Measurements from ENCODE around the gene ELF4. TPM values are rescaled to one million over a fixed set of nuclear protein-coding genes. Genes with fewer than 3 reads are reported as not detected.

The ELF4 gene
- total and polyA plus RNA-seq, 2 donors from 2014 or later: 2.6 to 18.0 TPM

DNA sequence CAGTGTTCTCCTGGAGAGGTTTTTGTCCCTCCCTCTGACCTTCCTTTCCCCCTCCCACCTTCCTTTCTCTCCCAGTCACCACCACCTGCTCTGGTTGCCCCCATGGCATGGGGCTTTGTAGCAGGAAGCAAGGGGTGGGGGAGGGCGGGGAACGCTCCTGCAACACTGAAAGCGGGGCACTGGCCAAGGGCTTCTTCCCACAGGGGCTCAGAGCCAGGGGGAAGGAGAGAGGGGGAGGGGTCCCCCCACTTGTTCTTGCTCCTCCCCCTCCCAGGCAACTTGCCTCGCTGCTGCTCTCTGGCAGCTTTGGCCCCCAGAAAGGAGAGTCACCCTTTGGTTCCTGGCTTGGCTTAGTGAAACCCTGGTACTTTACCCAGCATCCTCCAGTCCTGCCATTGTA lies 79.5 kb downstream of the ELF4 start:
- peaks cover 0 to 34% (median 7%) of the 10 kb centered on the region in 3 donors for H3K36me3 ChIP-seq (ENCODE audit: control insufficient read depth in 2 of 3, insufficient read depth in 3 of 3, low read length in 3 of 3)
- H3K9me3 ChIP-seq (ENCODE audit: control insufficient read depth in 2 of 3, insufficient read depth in 1 of 3, low read length in 3 of 3): no peaks in the 10 kb centered on the region
- H3K9ac ChIP-seq (ENCODE audit: low read length in 3 of 3): no peak overlapping the region
- DNase-seq: no peak
- no peaks in the 10 kb centered on the region for H3K27me3 ChIP-seq (ENCODE audit: control insufficient read depth, insufficient read depth, low read length)
- H3K4me3 ChIP-seq (ENCODE audit: low read length in 3 of 3): no peak overlapping the region
- H3K4me1 ChIP-seq (ENCODE audit: control insufficient read depth in 2 of 3, insufficient read depth in 2 of 3, low read depth in 1 of 3, low read length in 3 of 3): no peaks in the 10 kb centered on the region
- no peak for FAIRE-seq
- TF ChIP-seq, protein P1, sequence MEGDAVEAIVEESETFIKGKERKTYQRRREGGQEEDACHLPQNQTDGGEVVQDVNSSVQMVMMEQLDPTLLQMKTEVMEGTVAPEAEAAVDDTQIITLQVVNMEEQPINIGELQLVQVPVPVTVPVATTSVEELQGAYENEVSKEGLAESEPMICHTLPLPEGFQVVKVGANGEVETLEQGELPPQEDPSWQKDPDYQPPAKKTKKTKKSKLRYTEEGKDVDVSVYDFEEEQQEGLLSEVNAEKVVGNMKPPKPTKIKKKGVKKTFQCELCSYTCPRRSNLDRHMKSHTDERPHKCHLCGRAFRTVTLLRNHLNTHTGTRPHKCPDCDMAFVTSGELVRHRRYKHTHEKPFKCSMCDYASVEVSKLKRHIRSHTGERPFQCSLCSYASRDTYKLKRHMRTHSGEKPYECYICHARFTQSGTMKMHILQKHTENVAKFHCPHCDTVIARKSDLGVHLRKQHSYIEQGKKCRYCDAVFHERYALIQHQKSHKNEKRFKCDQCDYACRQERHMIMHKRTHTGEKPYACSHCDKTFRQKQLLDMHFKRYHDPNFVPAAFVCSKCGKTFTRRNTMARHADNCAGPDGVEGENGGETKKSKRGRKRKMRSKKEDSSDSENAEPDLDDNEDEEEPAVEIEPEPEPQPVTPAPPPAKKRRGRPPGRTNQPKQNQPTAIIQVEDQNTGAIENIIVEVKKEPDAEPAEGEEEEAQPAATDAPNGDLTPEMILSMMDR (IDR thresholded peaks at IDR 0.05; ENCODE audit: borderline replicate concordance, extremely low read depth, insufficient read depth): no peak
- intact Hi-C loops (cut with DNase I): no loop called here
- H3K27ac ChIP-seq (ENCODE audit: low read depth in 2 of 2, low read length in 2 of 2): no peak overlapping the region

DNA sequence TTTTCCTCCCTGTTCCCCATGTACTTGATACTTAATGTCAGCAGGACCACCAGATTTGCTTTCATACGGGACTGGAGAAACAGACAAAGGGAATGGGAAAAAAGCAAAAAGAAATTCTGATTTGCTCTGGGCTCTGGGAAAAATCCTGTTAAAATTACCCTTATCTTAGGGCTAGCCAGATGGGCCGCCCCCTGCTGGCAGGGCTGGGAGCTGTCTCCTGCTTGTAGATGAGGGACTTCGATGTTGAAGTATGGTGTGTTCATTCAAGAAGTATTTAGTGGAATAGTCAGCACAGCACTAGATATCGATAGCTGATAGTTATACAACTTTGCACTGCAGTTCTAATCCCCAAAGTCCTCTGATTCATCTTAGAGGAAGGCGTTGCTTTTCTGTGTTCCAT lies 82.1 kb downstream of the ELF4 start:
- no peaks in the 10 kb centered on the region for H3K9me3 ChIP-seq (ENCODE audit: control insufficient read depth in 2 of 3, insufficient read depth in 1 of 3, low read length in 3 of 3)
- H3K36me3 ChIP-seq (ENCODE audit: control insufficient read depth in 2 of 3, insufficient read depth in 3 of 3, low read length in 3 of 3): peaks cover 0 to 26% (median 12%) of the 10 kb centered on the region in 3 donors
- no peak overlapping the region for H3K4me3 ChIP-seq (ENCODE audit: low read length in 3 of 3)
- TF ChIP-seq, protein P1 (IDR thresholded peaks at IDR 0.05; ENCODE audit: borderline replicate concordance, extremely low read depth, insufficient read depth): peak; percentile 43
- H3K9ac ChIP-seq (ENCODE audit: low read length in 3 of 3): no peak overlapping the region
- no peaks in the 10 kb centered on the region for H3K4me1 ChIP-seq (ENCODE audit: control insufficient read depth in 2 of 3, insufficient read depth in 2 of 3, low read depth in 1 of 3, low read length in 3 of 3)
- peak in 1 of 5 donors; percentile 7 for DNase-seq
- no peak overlapping the region for H3K27ac ChIP-seq (ENCODE audit: low read depth in 2 of 2, low read length in 2 of 2)
- no peak for FAIRE-seq
- H3K27me3 ChIP-seq (ENCODE audit: control insufficient read depth, insufficient read depth, low read length): no peaks in the 10 kb centered on the region
- intact Hi-C loops (cut with DNase I): no loop called here

DNA sequence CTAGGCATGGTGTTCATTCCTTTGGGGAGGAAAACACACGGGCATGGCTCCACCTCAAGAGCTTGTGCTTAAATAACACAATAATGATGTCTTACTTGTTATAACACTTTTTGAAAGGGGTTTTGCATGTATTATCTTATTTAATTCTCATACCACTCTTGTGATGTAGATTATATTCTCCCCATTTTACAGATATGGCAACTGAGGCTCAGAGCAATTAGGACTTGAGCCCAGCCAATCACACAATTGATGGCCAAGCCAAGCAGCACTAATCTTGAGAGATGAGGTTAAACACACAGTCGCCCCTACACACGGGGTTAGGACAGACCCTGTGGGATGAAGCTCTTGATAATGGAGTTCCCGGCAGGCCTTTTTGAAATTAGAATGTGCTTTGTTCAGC lies 82.7 kb downstream of the ELF4 start:
- DNase-seq (no peak), FAIRE-seq (no peak)
- H3K9ac ChIP-seq (ENCODE audit: low read length in 3 of 3): no peak overlapping the region
- no peak overlapping the region for H3K4me3 ChIP-seq (ENCODE audit: low read length in 3 of 3)
- intact Hi-C loops (cut with DNase I): no loop called here
- no peaks in the 10 kb centered on the region for H3K27me3 ChIP-seq (ENCODE audit: control insufficient read depth, insufficient read depth, low read length)
- no peak overlapping the region for H3K27ac ChIP-seq (ENCODE audit: low read depth in 2 of 2, low read length in 2 of 2)
- H3K4me1 ChIP-seq (ENCODE audit: control insufficient read depth in 2 of 3, insufficient read depth in 2 of 3, low read depth in 1 of 3, low read length in 3 of 3): no peaks in the 10 kb centered on the region
- TF ChIP-seq, protein P1 (IDR thresholded peaks at IDR 0.05; ENCODE audit: borderline replicate concordance, extremely low read depth, insufficient read depth): no peak
- H3K36me3 ChIP-seq (ENCODE audit: control insufficient read depth in 2 of 3, insufficient read depth in 3 of 3, low read length in 3 of 3): peaks cover 0 to 29% (median 12%) of the 10 kb centered on the region in 3 donors
- no peaks in the 10 kb centered on the region for H3K9me3 ChIP-seq (ENCODE audit: control insufficient read depth in 2 of 3, insufficient read depth in 1 of 3, low read length in 3 of 3)

DNA sequence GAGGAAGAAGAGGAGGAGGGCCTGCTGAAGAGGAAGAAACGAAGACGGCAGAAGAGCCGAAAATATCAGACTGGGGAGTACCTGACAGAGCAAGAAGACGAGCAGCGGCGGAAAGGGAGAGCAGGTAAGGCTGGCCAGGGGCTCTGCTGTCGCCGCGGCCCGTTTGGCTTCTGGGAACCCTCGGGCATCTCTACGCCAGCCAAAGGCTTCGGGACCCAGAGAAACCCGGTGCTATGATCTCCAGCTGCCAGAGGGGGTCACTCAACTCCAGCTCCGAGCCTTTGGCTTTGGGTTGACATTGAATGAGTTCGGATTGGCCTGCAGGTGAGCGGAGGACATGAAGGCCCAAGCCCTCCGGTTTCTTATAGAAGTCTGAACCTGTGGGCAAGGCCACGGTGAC lies 85.0 kb downstream of the ELF4 start:
- H3K4me3 ChIP-seq (ENCODE audit: low read length in 3 of 3): no peak overlapping the region
- H3K9ac ChIP-seq (ENCODE audit: low read length in 3 of 3): no peak overlapping the region
- no peaks in the 10 kb centered on the region for H3K4me1 ChIP-seq (ENCODE audit: control insufficient read depth in 2 of 3, insufficient read depth in 2 of 3, low read depth in 1 of 3, low read length in 3 of 3)
- H3K36me3 ChIP-seq (ENCODE audit: control insufficient read depth in 2 of 3, insufficient read depth in 3 of 3, low read length in 3 of 3): peaks cover 0 to 27% (median 15%) of the 10 kb centered on the region in 3 donors
- DNase-seq: no peak
- TF ChIP-seq, protein P1 (IDR thresholded peaks at IDR 0.05; ENCODE audit: borderline replicate concordance, extremely low read depth, insufficient read depth): no peak
- no peak for FAIRE-seq
- no peaks in the 10 kb centered on the region for H3K9me3 ChIP-seq (ENCODE audit: control insufficient read depth in 2 of 3, insufficient read depth in 1 of 3, low read length in 3 of 3)
- intact Hi-C loops (cut with DNase I): no loop called here
- H3K27ac ChIP-seq (ENCODE audit: low read depth in 2 of 2, low read length in 2 of 2): no peak overlapping the region
- H3K27me3 ChIP-seq (ENCODE audit: control insufficient read depth, insufficient read depth, low read length): no peaks in the 10 kb centered on the region
